Erythroblast (primary cell): ENCODE measurements around the gene NEURL1B.

Experiments
- GATA1 ChIP-seq: IDR thresholded peaks from 2 replicates; pipeline ENCODE4 v1.6.1; 2011; ENCODE audit warnings: low read depth, mild to moderate bottlenecking, control low read depth, low read length, moderate library complexity
- POLR2A ChIP-seq: IDR thresholded peaks from 2 replicates; pipeline ENCODE4 v1.6.1; 2011; ENCODE audit warnings: mild to moderate bottlenecking, low read length

DNA sequence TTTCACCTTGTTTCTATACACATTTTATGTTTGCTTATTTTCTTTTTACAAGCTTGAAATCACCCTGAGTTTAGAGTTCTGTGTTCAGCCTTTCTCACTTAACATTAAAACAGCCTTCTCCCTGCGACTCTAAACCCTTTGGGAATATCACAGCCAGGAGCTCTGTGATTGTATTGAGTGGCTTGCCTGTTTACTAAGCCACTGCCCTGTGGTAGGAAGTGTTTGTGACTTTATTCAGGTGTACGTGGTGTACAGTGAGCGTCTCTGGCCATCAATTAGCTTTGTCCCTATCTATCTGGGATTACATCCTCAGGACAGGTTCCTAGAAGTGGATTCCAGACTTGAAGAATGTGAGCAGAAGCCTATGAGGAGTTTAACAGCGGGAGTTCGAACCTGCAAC lies 11.0 kb upstream of the NEURL1B start:
- no peak for TF ChIP-seq POLR2A
- TF ChIP-seq GATA1 = no peak
